H1 (cell line): ENCODE measurements around the gene SYNPO.

Source experiments
- ATF3 ChIP-seq: IDR thresholded peaks from 2 replicates; pipeline ENCODE4 v1.6.1; 2011; ENCODE audit warnings: low read depth, mild to moderate bottlenecking, low read length; ENCODE audit not compliant: insufficient read depth
- CHD7 ChIP-seq: fragments of 300-600 bp; sonication (generic); IDR thresholded peaks from 2 replicates; pipeline ENCODE4 v1.7.1; 2012; ENCODE audit warnings: low read length, moderate library complexity, mild to moderate bottlenecking, inconsistent platforms; ENCODE audit not compliant: insufficient replicate concordance
- CTCF ChIP-seq, 3 experiments: IDR thresholded peaks; 1 replicate in 2 of 3; 2 replicates in 1 of 3; pipeline versions ENCODE4 v1.5.1 to v1.6.1; 2011; ENCODE audit warnings: low read length in 3 of 3, mild to moderate bottlenecking in 3 of 3, inconsistent platforms in 2 of 3, low read depth in 1 of 3, moderate library complexity in 1 of 3; ENCODE audit not compliant: insufficient read depth in 1 of 3; ENCODE audit errors: control extremely low read depth in 1 of 3
- EP300 ChIP-seq, 2 experiments: IDR thresholded peaks; 1 replicate in 1 of 2; 2 replicates in 1 of 2; pipeline ENCODE4 v1.6.1; 2011 to 2012; ENCODE audit warnings: low read depth in 2 of 2, low read length in 2 of 2, mild to moderate bottlenecking in 2 of 2, borderline replicate concordance in 1 of 2, inconsistent platforms in 1 of 2, moderate library complexity in 1 of 2
- EZH2 ChIP-seq: fragments of 200-600 bp; sonication (generic); IDR thresholded peaks from 2 replicates; pipeline ENCODE4 v1.7.1; 2012; ENCODE audit warnings: low read depth, mild to moderate bottlenecking, moderate library complexity, low read length, inconsistent platforms; ENCODE audit not compliant: severe bottlenecking
- FOSL1 ChIP-seq: IDR thresholded peaks from 2 replicates; pipeline ENCODE4 v1.6.1; 2011; ENCODE audit warnings: mild to moderate bottlenecking, low read depth, low read length, moderate library complexity; ENCODE audit not compliant: insufficient read depth
- MAFK ChIP-seq: IDR thresholded peaks from 2 replicates; pipeline ENCODE4 v1.6.1; 2012; ENCODE audit warnings: low read depth, mild to moderate bottlenecking, improper control_type of control experiment, low read length
- POLR2A ChIP-seq, 2 experiments: IDR thresholded peaks; 1 replicate in 1 of 2; 2 replicates in 1 of 2; pipeline ENCODE4 v1.6.1; 2011; ENCODE audit warnings: low read depth in 2 of 2, low read length in 2 of 2, mild to moderate bottlenecking in 2 of 2; ENCODE audit errors: control extremely low read depth in 1 of 2
- POLR2AphosphoS5 ChIP-seq: IDR thresholded peaks from 2 replicates; pipeline ENCODE4 v1.6.1; 2011; ENCODE audit warnings: low read depth, low read length
- RNF2 ChIP-seq: fragments of 200-900, 300-1000 bp; sonication (generic); IDR thresholded peaks from 2 replicates; pipeline ENCODE4 v1.7.1; 2016; ENCODE audit warnings: borderline replicate concordance, low read depth, mild to moderate bottlenecking, antibody characterized with exemption, low read length; ENCODE audit not compliant: poor library complexity, severe bottlenecking; ENCODE audit errors: missing control alignments
- RXRA ChIP-seq: IDR thresholded peaks from 2 replicates; pipeline ENCODE4 v1.6.1; 2011; ENCODE audit warnings: low read depth, mild to moderate bottlenecking, low read length, moderate library complexity; ENCODE audit not compliant: insufficient read depth
- TAF1 ChIP-seq: IDR thresholded peaks from 2 replicates; pipeline ENCODE4 v1.6.1; 2011; ENCODE audit warnings: mild to moderate bottlenecking, low read depth, low read length
- TEAD4 ChIP-seq: IDR thresholded peaks from 2 replicates; pipeline ENCODE4 v1.6.1; 2012; ENCODE audit warnings: low read depth, low read length, inconsistent platforms, mixed read lengths

GRCh38 chr5:150703762-150704161 is 63.3 kb downstream of the SYNPO start:
- no peak for TF ChIP-seq CTCF (IDR thresholded peaks at IDR 0.05; ENCODE audit: control extremely low read depth in 1 of 3, insufficient read depth in 1 of 3, low read depth in 1 of 3, low read length in 3 of 3)
- no peak for TF ChIP-seq RXRA
- no peak for TF ChIP-seq EZH2
- no peak for TF ChIP-seq POLR2A (IDR thresholded peaks at IDR 0.05; ENCODE audit: control extremely low read depth in 1 of 2, low read depth in 2 of 2, low read length in 2 of 2)
- no peak for TF ChIP-seq CHD7
- TF ChIP-seq POLR2AphosphoS5, result no peak
- TF ChIP-seq MAFK, result no peak
- no peak for TF ChIP-seq FOSL1
- TF ChIP-seq TEAD4, result no peak
- TF ChIP-seq ATF3, result no peak
- TF ChIP-seq EP300 (IDR thresholded peaks at IDR 0.05; ENCODE audit: borderline replicate concordance in 1 of 2, low read depth in 2 of 2, low read length in 2 of 2), result no peak
- TF ChIP-seq TAF1, result no peak
- no peak for TF ChIP-seq RNF2
